T-helper 2 cell treated with Interferon-gamma antibody and Interleukin-4, amounts not matched to agents 100 ng/mL and 5 ng/mL, for 36 hours (primary cell): Measurements from ENCODE around the gene NSMCE1. TPM values are rescaled to one million over a fixed set of nuclear protein-coding genes. Genes with fewer than 3 reads are reported as not detected.

ENCODE experiments used
- intact Hi-C: fragments of 100-400 bp; cut with micrococcal nuclease; formaldehyde crosslinking; loops from one replicate; pipeline ENCODE4 v1.15.1; 2023
- total RNA-seq: library from RNA; stranded (reverse); gene quantifications from 2 replicates; pipeline ENCODE4 v1.2.3, GENCODE V29; 2022

The NSMCE1 gene
- total RNA-seq, 1 donor from 2014 or later, result 123 TPM

- intact Hi-C loops, result loop anchor here (1.0 kb wide), 1 partner anchor 8 kb away; no protein-coding TSS in a partner anchor
Observed at GRCh38 chr16:27245276-27246172, 23.0 kb downstream of the NSMCE1 start.

GRCh38 chr16:27244363-27244755, 24.2 kb downstream of the NSMCE1 start:
- intact Hi-C loops, result no loop called here

GRCh38 chr16:27243725-27244362, 24.7 kb downstream of the NSMCE1 start:
- intact Hi-C loops, result no loop called here

GRCh38 chr16:27242868-27243590, 25.5 kb downstream of the NSMCE1 start:
- intact Hi-C loops, result no loop called here

DNA sequence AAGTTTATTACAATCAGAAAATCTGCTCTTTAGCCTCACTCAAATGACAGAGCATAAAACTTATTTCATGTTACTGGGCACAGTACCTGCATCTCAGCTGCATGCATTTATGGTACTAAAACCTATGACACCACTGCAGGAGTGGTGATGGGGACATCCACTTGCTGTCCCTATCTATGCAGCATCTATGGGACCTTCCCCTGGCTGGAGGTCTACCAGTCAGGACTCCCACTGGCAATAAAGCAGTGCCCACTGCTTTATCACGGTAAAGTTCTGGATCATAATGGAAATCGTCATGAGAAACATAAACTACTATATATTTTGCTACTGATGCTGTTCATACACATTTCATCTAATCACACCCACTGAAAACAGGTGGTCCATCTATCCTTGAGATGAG, 26.2 kb downstream of the NSMCE1 start:
- intact Hi-C loops, result no loop called here

- intact Hi-C loops, result no loop called here
Observed at GRCh38 chr16:27241658-27242057, 26.9 kb downstream of the NSMCE1 start.

GRCh38 chr16:27240948-27241531, 27.5 kb downstream of the NSMCE1 start:
- intact Hi-C loops, result no loop called here

DNA sequence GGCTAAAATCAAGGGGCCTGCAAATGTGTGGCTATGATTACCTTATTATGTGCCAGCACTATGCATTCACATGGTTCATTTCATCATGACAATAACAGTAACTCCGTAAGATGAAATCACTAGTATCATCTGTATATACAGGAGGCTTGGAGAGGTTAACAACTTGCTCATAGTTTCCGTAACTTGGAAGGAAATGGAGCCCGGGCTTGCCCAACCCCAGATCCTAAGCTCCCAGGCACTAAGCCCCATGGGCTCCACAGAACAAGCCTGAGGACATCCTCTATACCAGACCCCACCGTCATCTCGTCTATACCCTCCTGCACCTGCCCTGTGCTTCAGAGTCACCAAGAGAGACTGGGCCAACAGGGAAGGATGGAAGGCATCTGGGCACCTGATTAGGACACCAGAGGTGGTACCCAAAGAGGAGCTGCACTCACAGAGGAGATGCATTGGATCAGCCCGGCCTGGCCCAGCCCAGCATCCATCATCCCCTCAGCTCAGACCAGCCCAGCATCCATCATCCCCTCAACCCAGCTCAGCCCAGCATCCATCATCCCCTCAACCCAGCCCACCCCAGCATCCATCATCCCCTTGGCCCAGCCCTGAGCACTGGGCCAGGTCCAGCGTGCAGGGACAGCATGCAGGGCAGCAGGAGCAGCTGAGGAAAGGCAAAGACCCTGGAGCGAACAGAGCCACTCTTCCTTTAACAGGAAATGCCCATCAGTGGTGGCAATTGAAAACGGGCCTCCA, 28.5 kb downstream of the NSMCE1 start:
- intact Hi-C loops, result no loop called here

DNA sequence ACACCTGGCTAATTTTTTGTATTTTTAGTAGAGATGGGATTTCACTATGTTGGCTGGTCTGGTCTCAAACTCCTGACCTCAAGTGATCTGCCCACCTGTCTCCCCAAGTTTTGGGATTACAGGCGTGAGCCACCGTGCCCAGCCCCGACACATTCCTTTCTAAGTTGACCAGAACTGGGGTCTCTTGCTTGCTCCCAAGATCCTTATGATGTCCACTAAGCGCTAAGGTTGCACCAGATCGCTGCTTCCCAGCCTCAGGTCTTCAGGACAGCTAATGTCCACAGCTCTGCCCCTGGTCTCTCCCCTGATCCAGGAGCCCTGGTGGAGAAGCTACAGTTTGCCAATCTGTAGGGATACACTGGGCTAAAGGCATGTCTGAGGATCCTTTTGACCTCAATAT, 29.5 kb downstream of the NSMCE1 start:
- intact Hi-C loops, result no loop called here

DNA sequence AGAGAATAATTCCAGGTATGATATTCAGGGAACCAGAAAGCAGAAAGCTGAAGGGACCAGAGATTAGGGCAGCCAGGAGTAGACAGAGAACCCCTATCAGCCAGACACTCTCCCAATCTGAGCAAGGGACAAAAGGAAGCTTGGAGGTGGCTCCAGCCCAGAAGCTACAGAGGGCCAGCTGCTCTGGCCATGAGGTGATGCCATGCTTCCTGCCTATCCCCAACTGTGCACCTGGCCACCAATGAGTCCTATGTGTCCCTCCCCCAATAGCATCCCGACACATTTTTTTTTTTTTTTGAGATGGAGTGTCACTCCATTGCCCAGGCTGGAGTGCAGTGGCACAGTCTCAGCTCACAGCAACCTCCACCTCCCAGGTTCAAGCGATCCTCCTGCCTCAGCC, 30.0 kb downstream of the NSMCE1 start:
- intact Hi-C loops, result no loop called here

DNA sequence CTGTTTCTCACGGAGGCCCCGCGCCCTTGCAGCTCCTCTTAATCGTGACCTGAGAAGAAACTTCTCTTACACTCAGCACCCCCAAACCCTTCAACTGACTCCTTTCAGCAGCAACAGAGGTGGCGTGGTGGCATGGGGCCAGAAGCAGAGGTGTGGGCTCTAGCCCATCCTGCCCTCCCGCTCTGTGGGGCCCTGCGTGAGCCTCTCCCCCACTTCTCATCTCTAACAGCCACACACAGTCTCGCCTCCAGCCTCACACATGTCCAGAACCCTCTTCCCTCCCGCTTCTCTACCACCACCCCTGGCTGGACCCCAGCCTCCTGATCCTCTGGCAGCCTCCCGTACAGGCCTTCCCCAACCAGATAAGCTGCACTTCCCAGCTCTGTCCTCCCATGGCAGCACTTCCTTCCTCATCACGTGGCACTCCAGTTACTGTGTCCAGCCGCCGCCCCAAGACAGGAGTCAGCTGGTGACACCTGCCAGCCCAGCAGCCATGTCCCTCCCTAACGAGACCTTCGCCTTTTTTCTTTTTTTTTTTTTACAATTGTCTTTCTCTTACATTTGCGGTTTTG, 30.5 kb downstream of the NSMCE1 start:
- intact Hi-C loops, result no loop called here

DNA sequence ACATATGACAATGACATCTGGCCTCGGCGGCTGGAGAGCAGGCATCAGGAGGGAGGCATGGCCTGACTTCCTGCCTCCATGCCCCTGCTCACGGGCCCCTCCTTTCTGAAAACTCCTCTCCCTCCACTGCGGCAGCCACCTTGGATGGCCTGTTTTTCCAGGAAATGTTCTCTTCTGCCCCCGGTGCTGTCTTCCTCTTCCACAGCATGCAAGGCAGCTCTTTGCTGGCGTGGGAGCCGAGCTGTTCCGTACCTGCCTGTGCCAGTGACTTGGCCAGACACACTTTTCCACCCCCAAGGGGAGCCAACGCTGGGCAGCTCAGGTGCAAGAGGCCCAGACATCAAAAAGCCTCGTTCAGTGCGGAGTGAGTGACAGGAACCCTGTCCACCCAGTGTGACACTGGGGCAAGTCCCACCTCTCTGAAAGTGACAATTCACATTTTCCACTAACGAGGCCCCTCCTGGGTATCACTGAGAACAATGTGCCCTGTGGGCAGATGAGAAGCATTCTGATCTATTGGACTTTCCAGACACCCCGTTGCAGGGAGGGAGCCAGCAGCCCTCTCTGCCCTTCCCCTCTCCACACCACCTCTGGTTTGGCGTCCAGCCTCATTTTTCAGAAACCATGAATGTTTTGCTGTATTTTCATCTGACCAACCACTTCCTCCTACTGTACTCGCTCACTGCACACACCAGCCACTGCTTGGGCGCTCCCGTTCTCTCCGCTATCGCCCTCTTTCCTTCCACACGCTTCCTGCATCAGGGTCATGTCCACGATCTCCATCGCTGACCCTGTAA, 31.2 kb downstream of the NSMCE1 start:
- intact Hi-C loops, result loop anchor here (1.0 kb wide), 2 partner anchors 8 to 31 kb away; partner anchors contain the start of gene NSMCE1

DNA sequence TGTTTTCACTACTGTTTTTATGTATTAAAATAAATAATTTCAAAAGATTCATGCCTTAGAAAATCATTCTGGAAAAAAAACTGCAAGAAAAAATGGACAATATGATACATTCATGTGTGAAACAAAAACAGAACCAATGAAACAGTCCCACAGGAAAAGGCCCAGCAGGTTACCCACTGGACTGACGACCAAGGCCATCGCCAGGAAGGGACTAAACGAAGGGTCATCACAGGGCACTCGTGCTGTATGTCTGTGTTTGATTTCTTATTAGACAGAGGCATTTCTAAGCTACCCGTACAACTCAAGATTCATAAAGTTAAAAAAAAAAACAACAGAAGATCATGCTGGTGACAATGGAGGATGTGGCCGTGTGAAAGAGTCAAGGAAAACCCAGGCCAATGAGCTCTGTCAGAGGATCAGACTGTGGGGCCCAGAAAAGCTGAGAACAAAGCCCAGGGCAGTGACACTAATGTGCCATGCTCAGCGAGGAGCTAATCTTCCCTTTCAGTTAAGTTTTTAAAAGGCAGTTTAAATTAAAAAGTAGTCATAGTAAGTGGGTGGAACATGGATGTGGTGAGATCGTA, 31.8 kb downstream of the NSMCE1 start:
- intact Hi-C loops, result loop anchor here (1.0 kb wide), 2 partner anchors 9 to 32 kb away; partner anchors contain the start of gene NSMCE1

GRCh38 chr16:27235938-27236245, 32.7 kb downstream of the NSMCE1 start:
- intact Hi-C loops, result loop anchor here (1.0 to 2.0 kb wide), 8 partner anchors 17 to 221 kb away; partner anchors contain the start of gene KDM8

DNA sequence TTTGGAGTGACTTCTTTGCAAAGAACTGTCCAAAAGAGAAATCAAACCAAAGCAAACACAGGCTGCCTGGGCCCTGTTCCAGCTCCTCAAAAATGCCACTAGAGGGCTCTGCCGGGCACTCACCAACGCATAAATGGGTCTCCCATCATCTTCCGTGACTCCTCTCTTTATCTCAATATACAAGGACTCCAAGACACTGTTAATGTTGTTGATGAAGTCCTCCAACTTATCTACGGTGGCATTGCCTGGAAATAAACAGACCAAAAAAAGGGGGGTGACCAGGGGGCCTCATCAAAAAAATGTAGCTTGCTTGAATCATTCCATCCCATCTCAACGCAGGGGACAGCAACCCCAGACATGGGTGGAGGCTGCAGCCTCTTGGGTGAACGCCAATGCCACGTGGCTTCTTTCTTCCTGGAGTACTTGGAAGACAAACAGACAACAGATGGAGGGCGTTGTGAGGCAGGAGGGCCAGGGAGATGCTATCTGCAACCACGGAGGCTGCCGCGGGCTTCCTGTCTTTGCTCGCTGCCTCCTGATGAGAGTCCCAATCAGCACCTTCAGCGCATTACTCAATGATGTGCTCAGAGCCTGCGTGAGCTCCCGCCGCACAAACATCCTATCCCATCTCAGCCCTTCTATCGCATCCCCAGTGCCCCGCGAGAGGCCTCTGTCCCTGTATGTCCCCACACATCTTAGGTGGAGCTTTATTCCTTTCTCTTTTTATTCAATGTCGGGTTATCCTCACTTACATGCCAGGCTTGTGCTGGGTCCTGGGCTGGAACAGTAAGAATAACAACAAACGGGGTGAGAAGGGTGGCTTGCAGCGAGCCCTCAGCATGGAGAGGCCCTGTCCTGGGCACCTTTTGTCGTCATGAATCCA, 33.3 kb downstream of the NSMCE1 start:
- intact Hi-C loops, result loop anchor here (1.0 to 2.0 kb wide), 8 partner anchors 18 to 222 kb away; partner anchors contain the start of gene KDM8

- intact Hi-C loops, result loop anchor here (1.0 to 2.0 kb wide), 8 partner anchors 18 to 222 kb away; partner anchors contain the start of gene KDM8
Observed at GRCh38 chr16:27234603-27235002, 34.0 kb downstream of the NSMCE1 start.

GRCh38 chr16:27234171-27234570, 34.4 kb downstream of the NSMCE1 start:
- intact Hi-C loops, result loop anchor here (2.0 kb wide), 4 partner anchors 19 to 223 kb away; partner anchors contain the start of gene KDM8

- intact Hi-C loops, result loop anchor here (2.0 kb wide), 4 partner anchors 19 to 223 kb away; partner anchors contain the start of gene KDM8
Observed at GRCh38 chr16:27233731-27234130, 34.8 kb downstream of the NSMCE1 start.
